NCI-H2227 (cell line): Measurements from ENCODE around the gene ATG9B.
A peak's percentile ranks its signal among the peaks of the same experiment; 100 is the strongest.
"Not testable (repeated sequence)": the region's sequence is repeated elsewhere in the genome, so short reads cannot be mapped to it uniquely, and the experiment has no call there.

ENCODE experiments used
- DNase-seq: peaks from one replicate; lab custom pipeline; 2025; ENCODE audit not compliant: unreplicated experiment; lab: John Stamatoyannopoulos, UW

ATG9B gene

GRCh38 chr7:151017370-151017952 lies 6.8 kb downstream of the ATG9B start:
- no peak for DNase-seq

DNA sequence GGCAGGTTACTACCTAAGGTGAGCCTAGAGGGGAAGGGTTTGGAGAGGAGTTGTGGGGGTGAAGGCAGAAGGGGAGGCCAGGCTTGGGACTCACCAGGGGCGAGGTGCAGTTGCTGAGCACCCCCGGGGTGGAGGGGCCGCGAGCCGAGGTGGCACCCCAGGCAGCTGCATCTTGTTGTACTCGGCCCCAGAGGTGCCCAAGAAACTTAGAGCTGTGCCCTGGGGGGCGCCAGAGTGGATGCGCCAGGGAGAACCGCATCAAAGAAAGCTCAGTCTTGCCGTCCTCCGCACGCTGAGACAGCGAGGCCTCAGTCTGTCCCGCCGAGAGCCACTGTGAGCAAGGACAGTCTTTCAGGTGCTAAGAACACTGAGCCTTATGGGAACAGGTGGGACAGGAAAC lies 7.4 kb downstream of the ATG9B start:
- DNase-seq, result no peak

- DNase-seq, result no peak
These were observed 7.8 kb downstream of the ATG9B start for GRCh38 chr7:151016505-151016904.

DNA sequence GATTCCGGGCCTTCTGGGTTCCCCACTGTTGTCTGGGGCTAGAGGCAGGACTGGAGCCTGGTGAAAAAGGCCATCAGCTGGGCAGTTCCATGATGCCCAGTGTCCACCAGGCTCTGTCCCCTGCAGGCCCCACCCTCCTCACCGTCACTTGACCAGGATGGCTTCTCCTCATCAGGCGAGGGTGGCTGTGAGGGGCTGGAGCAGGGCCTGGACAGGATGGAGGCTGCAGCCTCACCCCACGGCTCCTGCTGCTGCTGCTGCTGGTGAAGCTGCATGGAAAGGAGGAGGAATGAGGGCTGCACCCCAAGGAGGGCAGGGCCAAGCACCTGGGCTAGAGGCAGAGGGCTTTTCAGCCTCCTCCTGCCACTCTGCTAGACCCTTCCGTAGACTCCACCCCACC lies 8.3 kb downstream of the ATG9B start:
- DNase-seq, result no peak

GRCh38 chr7:151014950-151015349 lies 9.3 kb downstream of the ATG9B start:
- no peak for DNase-seq

- no peak for DNase-seq
These were observed 10.4 kb downstream of the ATG9B start for GRCh38 chr7:151013733-151014497.

GRCh38 chr7:151013356-151013732 lies 10.9 kb downstream of the ATG9B start:
- no peak for DNase-seq

DNA sequence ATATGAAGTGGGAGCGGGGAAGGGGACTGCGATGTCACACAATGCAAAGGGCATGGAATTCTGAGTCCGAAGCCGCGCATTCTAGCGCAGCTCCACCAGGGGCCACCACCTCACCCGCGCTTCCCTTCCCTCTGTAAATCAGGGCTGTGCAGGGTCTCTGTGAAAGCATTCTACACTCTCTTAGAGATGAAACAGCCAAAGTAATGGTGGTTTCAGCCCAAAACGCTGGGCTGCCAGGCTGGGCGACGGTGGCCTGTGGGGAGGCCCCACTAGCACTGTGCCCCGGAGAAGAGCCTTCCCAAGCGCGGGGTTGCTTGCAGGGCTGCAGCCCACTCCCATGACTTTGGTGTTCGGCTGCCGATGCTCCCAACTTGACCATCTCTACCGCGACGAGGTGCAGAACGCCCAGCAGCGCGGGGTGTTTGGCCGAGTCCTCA lies 11.4 kb downstream of the ATG9B start:
- DNase-seq, result no peak

- DNase-seq, result no peak
These were observed 12.1 kb downstream of the ATG9B start for GRCh38 chr7:151012031-151012692.

DNA sequence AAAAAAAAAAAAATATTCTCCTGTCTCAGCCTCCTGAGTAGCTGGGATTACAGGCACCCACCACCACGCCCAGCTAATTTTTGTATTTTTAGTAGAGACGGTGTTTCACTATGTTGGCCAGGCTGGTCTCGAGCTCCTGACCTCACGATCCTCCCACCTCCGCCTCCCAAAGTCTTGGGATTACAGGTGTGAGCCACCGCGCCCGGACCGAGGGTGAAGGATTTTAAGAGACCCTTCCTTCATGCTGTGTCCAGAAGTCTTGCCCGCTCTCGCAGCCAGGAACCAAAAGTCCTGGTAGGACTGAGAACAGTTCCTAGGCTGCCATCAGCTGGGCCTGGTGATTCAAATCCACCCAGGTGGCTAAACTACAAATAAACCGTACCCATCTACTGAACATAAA lies 12.7 kb downstream of the ATG9B start:
- not testable (repeated sequence) for DNase-seq

- no peak for DNase-seq
These were observed 13.2 kb downstream of the ATG9B start for GRCh38 chr7:151011097-151011409.

DNA sequence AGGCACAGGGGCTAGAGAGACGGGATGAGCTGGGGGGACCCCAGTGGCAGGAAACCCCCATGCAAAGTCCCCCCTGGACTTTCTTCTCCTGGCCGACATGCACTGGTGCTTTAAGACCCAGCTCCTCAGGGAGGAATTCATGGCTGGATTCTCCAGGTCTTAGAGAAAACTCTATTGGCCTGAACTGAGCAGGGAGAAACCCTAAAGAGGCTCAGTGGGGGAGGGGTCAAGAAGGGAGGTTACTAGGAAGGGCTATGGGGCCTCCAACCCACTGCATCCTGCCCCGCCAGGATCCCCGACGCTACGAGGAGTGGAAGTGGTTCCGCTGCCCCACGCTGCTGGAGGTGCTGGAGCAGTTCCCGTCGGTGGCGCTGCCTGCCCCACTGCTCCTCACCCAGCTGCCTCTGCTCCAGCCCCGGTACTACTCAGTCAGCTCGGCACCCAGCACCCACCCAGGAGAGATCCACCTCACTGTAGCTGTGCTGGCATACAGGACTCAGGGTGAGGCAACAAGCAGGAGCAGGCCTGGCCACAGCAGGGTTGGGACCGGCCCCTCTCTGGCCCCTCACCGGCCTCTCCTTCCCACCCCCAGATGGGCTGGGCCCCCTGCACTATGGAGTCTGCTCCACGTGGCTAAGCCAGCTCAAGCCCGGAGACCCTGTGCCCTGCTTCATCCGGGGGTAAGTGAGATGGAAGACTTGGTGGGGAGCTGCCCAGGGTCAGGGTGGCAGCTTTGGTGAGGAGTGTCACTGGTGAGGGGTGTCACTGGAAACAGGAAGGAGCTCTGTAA lies 13.8 kb downstream of the ATG9B start:
- peak; percentile 36 for DNase-seq

DNA sequence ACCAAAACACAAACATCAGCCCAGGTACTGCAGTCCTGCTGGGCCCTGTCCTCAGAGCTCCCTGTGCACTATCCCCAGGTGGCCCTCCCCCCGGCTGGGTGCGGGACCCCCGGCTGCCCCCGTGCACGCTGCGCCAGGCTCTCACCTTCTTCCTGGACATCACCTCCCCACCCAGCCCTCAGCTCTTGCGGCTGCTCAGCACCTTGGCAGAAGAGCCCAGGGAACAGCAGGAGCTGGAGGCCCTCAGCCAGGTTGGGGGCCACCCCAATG lies 14.3 kb downstream of the ATG9B start:
- no peak for DNase-seq

DNA sequence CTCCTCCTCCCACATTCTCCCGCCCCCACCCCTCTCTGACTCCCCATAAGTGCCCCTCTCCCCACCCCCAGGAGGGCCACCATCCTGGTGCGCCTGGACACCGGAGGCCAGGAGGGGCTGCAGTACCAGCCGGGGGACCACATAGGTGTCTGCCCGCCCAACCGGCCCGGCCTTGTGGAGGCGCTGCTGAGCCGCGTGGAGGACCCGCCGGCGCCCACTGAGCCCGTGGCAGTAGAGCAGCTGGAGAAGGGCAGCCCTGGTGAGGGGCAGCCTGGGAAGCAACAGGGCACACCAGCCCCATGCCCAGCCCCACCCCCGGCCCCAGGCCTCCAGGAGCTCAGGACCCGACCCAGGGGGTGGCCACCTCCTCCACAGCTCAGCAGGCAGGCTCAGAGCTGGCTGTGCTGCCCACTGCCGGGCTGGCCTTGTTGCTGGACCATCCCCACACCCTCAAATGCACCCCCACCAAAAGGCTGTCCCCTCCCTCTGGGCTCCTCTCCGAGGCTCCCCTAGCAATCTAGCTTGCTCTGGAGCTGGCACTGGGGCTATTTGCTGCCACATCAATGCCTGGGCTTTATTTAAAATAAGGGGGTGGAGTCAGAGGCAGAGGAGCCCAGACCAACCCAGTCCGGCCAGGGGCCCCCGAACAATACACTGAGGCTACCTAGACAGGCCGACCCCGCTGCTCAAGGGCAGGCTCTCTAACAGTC lies 14.8 kb downstream of the ATG9B start:
- DNase-seq, result no peak

DNA sequence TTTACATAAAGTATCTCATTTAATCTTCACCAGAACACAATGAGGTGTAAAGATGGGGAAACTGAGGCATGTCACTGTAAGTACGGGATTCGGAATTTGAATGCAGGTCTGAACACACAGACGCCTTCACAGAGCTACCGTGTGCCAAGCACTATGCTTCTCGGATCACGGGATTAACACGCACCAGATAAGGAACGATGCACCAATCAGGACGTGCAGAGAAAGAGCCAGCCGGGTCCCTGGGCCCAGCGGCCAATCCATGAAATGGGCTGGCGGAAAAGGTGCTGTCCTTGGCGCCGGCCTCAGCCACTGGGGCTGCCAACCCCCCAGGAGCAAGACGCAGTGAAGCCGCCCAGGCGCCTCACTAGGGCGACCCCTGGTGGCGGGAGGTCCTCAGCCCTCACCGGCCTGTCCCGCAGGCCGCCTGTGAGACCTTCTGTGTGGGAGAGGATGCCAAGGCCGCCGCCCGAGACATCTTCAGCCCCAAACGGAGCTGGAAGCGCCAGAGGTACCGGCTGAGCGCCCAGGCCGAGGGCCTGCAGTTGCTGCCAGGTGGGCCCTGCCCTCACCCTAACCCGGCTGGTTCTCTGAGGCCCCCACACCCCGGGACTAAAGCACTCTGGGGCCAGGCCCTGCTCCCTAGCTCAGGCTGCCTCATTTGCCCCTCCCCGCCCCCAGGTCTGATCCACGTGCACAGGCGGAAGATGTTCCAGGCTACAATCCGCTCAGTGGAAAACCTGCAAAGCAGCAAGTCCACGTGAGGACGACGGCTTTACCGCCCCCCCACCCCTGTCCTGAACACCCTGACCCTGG lies 15.6 kb downstream of the ATG9B start:
- no peak for DNase-seq

GRCh38 chr7:151008143-151008510 lies 16.2 kb downstream of the ATG9B start:
- no peak for DNase-seq

- no peak for DNase-seq
These were observed 16.8 kb downstream of the ATG9B start for GRCh38 chr7:151007469-151007898.

GRCh38 chr7:151006590-151007300 lies 17.5 kb downstream of the ATG9B start:
- no peak for DNase-seq

GRCh38 chr7:151005566-151005965 lies 18.7 kb downstream of the ATG9B start:
- no peak for DNase-seq

DNA sequence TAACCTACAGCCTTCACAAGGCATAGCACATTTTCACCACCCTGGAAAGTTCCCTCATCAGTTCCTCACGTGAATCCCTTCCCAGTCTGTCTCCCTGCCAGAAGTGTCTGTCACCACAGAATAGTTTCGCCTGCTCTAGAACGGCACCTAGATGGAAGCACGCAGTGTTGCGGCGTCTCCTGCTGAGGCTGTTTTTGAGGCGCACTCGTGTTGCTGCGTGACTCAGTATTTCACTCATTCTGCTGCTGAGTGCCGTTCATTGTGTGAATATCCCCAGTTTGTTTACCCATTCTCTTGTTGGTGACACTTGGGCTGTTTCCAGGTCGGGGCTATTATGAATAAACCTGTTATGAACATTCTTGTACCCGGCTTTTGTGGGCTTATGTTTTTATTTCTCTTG lies 20.7 kb downstream of the ATG9B start:
- DNase-seq, result no peak
